KMS-11 (cell line): ENCODE data around the gene DIP2C.

Experiments used
- H2AFZ ChIP-seq: fragments of 200-600 bp; sonication (generic); 2 replicates; pipeline ENCODE4 v1.6.1; 2016; ENCODE audit warnings: antibody characterized with exemption, mixed run types, low read depth
- H3K27ac ChIP-seq: fragments of 200-600 bp; sonication (generic); 2 replicates; pipeline ENCODE4 v1.6.1; 2016; ENCODE audit warnings: mild to moderate bottlenecking, mixed run types
- H3K27me3 ChIP-seq: fragments of 200-600 bp; sonication (generic); 2 replicates; pipeline ENCODE4 v1.6.1; 2017; ENCODE audit warnings: mild to moderate bottlenecking, low read depth, mixed run types, moderate library complexity; ENCODE audit not compliant: insufficient read depth
- H3K36me3 ChIP-seq: fragments of 200-600 bp; sonication (generic); 2 replicates; pipeline ENCODE4 v1.6.1; 2017; ENCODE audit warnings: mild to moderate bottlenecking, mixed run types; ENCODE audit not compliant: insufficient read depth
- H3K4me1 ChIP-seq: fragments of 200-600 bp; sonication (generic); 2 replicates; pipeline ENCODE4 v1.6.1; 2016; ENCODE audit warnings: mild to moderate bottlenecking, low read depth, mixed run types; ENCODE audit not compliant: poor library complexity, severe bottlenecking
- H3K4me2 ChIP-seq: fragments of 200-600 bp; sonication (generic); 2 replicates; pipeline ENCODE4 v1.7.0; 2016; ENCODE audit warnings: mild to moderate bottlenecking, mixed run types
- H3K4me3 ChIP-seq: fragments of 200-600 bp; sonication (generic); IDR thresholded peaks from 2 replicates; pipeline ENCODE4 v1.6.1; 2017; ENCODE audit warnings: low read depth, low read length, mixed read lengths; ENCODE audit not compliant: insufficient read depth
- H3K79me2 ChIP-seq: fragments of 200-600 bp; sonication (generic); 2 replicates; pipeline ENCODE4 v1.6.1; 2016; ENCODE audit warnings: low read depth, mixed run types; ENCODE audit not compliant: insufficient read depth
- H3K9ac ChIP-seq: fragments of 200-600 bp; sonication (generic); 2 replicates; pipeline ENCODE4 v1.6.1; 2016; ENCODE audit warnings: mild to moderate bottlenecking, mixed run types
- H4K20me1 ChIP-seq: fragments of 200-600 bp; sonication (generic); 2 replicates; pipeline ENCODE4 v1.6.1; 2016; ENCODE audit warnings: mild to moderate bottlenecking, mixed run types; ENCODE audit not compliant: insufficient read depth
- CTCF ChIP-seq: fragments of 200-600 bp; sonication (generic); conservative IDR thresholded peaks from 2 replicates; pipeline ENCODE4 v1.6.1; 2017; ENCODE audit warnings: low read depth, mild to moderate bottlenecking, antibody characterized with exemption, low read length, moderate library complexity, mixed read lengths

Gene DIP2C

GRCh38 chr10:381805-382204 lies 307.7 kb downstream of the DIP2C start:
- no peaks in the 10 kb centered on the region for H3K79me2 ChIP-seq
- H3K36me3 ChIP-seq: no peaks in the 10 kb centered on the region; the same call in 1 of the 2 replicates
- H3K9ac ChIP-seq: no peak overlapping the region
- no peak overlapping the region for H3K27ac ChIP-seq
- H4K20me1 ChIP-seq: no peaks in the 10 kb centered on the region
- no peaks in the 10 kb centered on the region for H3K4me1 ChIP-seq
- no peak overlapping the region for H2AFZ ChIP-seq
- H3K4me3 ChIP-seq: no peak overlapping the region
- no peaks in the 10 kb centered on the region for H3K27me3 ChIP-seq
- H3K4me2 ChIP-seq: no peak overlapping the region
- TF ChIP-seq CTCF: no peak

DNA sequence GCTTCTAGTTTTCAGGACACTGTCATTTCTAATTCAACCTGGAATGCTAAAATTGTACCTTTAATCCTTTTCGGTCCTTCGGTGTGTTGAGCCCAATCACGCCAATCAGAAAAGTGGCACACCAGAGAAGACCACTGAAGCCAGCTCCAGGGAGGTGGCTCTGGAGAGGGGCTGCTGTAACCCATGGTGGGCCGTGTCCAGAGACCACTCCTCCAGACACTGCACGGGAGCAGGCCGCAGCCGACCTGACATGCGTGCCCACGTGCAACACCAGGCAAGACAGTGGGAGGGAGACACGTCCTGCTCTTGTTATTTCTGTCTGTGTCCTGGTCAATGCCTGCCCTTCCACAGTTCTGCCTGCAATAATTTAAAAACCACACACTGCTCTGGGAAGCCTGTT lies 308.1 kb downstream of the DIP2C start:
- Histone ChIP-seq H3K4me1 (no peaks in the 10 kb centered on the region), H2AFZ (no peak overlapping the region), H3K36me3 (no peaks in the 10 kb centered on the region; the same call in 1 of the 2 replicates), H3K4me2 (no peak overlapping the region), H4K20me1 (no peaks in the 10 kb centered on the region), H3K27ac (no peak overlapping the region), H3K79me2 (no peaks in the 10 kb centered on the region), H3K4me3 (no peak overlapping the region), H3K27me3 (no peaks in the 10 kb centered on the region), H3K9ac (no peak overlapping the region)
- no peak for TF ChIP-seq CTCF

GRCh38 chr10:380313-380940 lies 309.0 kb downstream of the DIP2C start:
- H3K4me1 ChIP-seq: no peaks in the 10 kb centered on the region
- no peak overlapping the region for H3K27ac ChIP-seq
- no peak overlapping the region for H3K9ac ChIP-seq
- no peaks in the 10 kb centered on the region for H4K20me1 ChIP-seq
- TF ChIP-seq CTCF: no peak
- no peaks in the 10 kb centered on the region for H3K79me2 ChIP-seq
- no peaks in the 10 kb centered on the region; the same call in 1 of the 2 replicates for H3K36me3 ChIP-seq
- no peaks in the 10 kb centered on the region for H3K27me3 ChIP-seq
- no peak overlapping the region for H3K4me2 ChIP-seq
- no peak overlapping the region for H3K4me3 ChIP-seq
- no peak overlapping the region for H2AFZ ChIP-seq

DNA sequence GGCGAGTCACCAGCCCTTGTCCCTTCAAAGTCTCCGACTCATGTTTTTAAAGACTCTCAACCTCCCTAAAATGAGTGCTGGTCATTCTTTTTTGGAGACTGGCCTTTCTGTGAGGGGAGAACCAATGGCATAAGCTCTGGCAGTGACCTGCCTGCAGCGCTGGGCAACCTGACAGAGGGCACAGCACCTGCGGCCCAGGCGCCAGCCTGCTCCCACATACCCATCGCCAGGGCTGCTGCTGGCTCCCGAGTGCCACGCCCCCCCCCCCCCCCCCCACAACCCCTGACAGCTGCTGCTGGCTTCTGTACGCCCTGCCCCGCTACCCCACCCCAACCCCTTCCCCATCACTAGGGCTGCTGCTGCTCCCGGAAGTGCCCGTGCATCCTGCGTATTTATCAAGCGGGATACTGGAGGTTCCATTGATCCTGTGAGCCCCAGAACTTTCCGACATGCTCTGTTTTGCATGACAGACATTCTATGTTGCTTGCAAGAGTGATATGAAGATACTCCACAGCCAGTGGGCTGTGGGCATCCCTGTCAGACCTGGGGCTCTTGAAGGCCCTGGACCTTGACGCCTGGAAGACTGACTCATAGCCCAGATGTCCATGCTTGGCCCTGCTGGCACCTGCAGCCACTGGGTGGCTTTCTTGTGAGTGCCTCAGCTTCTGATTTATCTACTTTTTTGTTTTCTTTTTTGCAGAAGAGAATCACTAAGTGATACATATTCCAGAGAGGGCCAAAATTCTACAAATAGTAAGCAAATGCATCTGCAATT lies 310.4 kb downstream of the DIP2C start:
- H3K4me3 ChIP-seq: no peak overlapping the region
- no peak overlapping the region for H3K9ac ChIP-seq
- H3K79me2 ChIP-seq: no peaks in the 10 kb centered on the region
- H4K20me1 ChIP-seq: no peaks in the 10 kb centered on the region
- H3K4me1 ChIP-seq: no peaks in the 10 kb centered on the region
- H3K4me2 ChIP-seq: no peak overlapping the region
- no peak overlapping the region for H2AFZ ChIP-seq
- peaks cover 5% of the 10 kb centered on the region; the same call in 1 of the 2 replicates for H3K36me3 ChIP-seq
- no peak overlapping the region for H3K27ac ChIP-seq
- TF ChIP-seq CTCF: no peak
- no peaks in the 10 kb centered on the region for H3K27me3 ChIP-seq
